Ishikawa (cell line): ENCODE data around the gene ST6GALNAC1.

Experiments
- CEBPB ChIP-seq: IDR thresholded peaks from 2 replicates; pipeline ENCODE4 v1.6.1; 2012
- CREB1 ChIP-seq: IDR thresholded peaks from 2 replicates; pipeline ENCODE4 v1.6.1; 2012; ENCODE audit warnings: low read depth
- EP300 ChIP-seq: IDR thresholded peaks from 2 replicates; pipeline ENCODE4 v1.6.1; 2012; ENCODE audit warnings: borderline replicate concordance
- MAX ChIP-seq: IDR thresholded peaks from 2 replicates; pipeline ENCODE4 v1.6.1; 2012
- YY1 ChIP-seq: IDR thresholded peaks from 2 replicates; pipeline ENCODE4 v1.6.1; 2012; ENCODE audit warnings: low read depth
- ZBTB7A ChIP-seq: IDR thresholded peaks from 2 replicates; pipeline ENCODE4 v1.6.1; 2012; ENCODE audit warnings: low read depth

DNA sequence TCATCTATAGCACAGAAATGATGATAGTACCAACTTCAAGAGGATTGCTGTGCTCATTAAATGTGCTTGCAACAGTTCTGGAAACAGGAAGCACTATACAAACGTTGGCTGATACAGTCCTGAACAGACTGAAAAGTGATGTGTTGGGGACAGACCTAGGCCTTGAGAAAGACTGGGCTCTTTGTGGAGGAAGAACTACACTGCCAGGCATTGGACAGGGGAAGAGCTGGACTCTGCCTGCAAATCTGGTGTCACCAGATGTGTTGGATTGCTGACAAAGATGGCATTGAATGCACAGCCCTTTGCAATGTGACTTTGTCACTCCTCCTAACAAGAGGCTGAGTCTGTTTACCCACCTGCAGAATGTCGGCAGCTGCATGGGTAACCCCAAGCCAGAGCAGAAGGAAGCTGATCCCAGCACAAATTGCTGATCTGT, 45.5 kb downstream of the ST6GALNAC1 start:
- no peak for TF ChIP-seq ZBTB7A
- TF ChIP-seq MAX, result no peak
- no peak for TF ChIP-seq CEBPB
- no peak for TF ChIP-seq CREB1
- no peak for TF ChIP-seq EP300
- TF ChIP-seq YY1, result no peak
